Naive thymus-derived CD8-positive, alpha-beta T cell (primary cell): ENCODE results near the gene UNC13B. TPM values are rescaled to one million over a fixed set of nuclear protein-coding genes. Genes with fewer than 3 reads are reported as not detected.

Experiments used
- ATAC-seq, 2 donors: fragments of 150-1000 bp; cut with Tn5 transposase in 1 of 2; sonication (Bioruptor Pico), chemical (Tn5 transposase) in 1 of 2; 1 replicate in 1 of 2; 2 replicates in 1 of 2; pipeline ENCODE4 v1.10.0; 2021; ENCODE audit warnings: mild to moderate bottlenecking in 2 of 2, moderate library complexity in 2 of 2
- POLR2A ChIA-PET: fragments of 350-600 bp; sonication (Branson Sonifier 250); formaldehyde crosslinking; loops from one replicate; lab custom pipeline; 2021; ENCODE audit warnings: antibody characterized with exemption; lab: Charles Lee
- DNase-seq, 10 donors: peaks; one replicate each; pipeline versions ENCODE4 v3.0.0 to v3.0.0-alpha.2; 2020 to 2022
- H3K27ac Mint-ChIP-seq, 10 donors: one replicate each; pipeline ENCODE4 v1.8.0; 2020 to 2022; ENCODE audit warnings: mild to moderate bottlenecking in 10 of 10, mixed read lengths in 10 of 10, moderate library complexity in 4 of 10, inconsistent platforms in 1 of 10
- H3K27me3 Mint-ChIP-seq, 5 donors: one replicate each; pipeline ENCODE4 v1.8.0; 2021 to 2022; ENCODE audit warnings: mixed read lengths in 5 of 5
- H3K36me3 Mint-ChIP-seq, 3 donors: one replicate each; pipeline ENCODE4 v1.8.0; 2020 to 2022; ENCODE audit warnings: mixed read lengths in 3 of 3, mild to moderate bottlenecking in 2 of 3, inconsistent platforms in 1 of 3
- H3K4me1 Mint-ChIP-seq, 4 donors: one replicate each; pipeline ENCODE4 v1.8.0; 2021 to 2022; ENCODE audit warnings: mixed read lengths in 4 of 4
- H3K4me3 Mint-ChIP-seq, 10 donors: one replicate each; pipeline ENCODE4 v1.8.0; 2020 to 2022; ENCODE audit warnings: mild to moderate bottlenecking in 10 of 10, mixed read lengths in 10 of 10, moderate library complexity in 6 of 10, inconsistent platforms in 1 of 10
- H3K9me3 Mint-ChIP-seq, 9 donors: one replicate each; pipeline ENCODE4 v1.8.0; 2020 to 2022; ENCODE audit warnings: mixed read lengths in 9 of 9, mild to moderate bottlenecking in 3 of 9, inconsistent platforms in 1 of 9, moderate library complexity in 1 of 9
- polyA plus RNA-seq, 3 donors: library from polyadenylated mRNA; unstranded; fragments of 300-500 nt; fragmentation: Illumina TruSeq; gene quantifications; one replicate each; pipeline ENCODE4 v1.2.3, GENCODE V29; 2021
- total RNA-seq, 8 experiments: library from RNA in 2 of 8; stranded (reverse) in 2 of 8; gene quantifications; one replicate each; pipeline ENCODE4 v1.2.3 and lab custom pipeline; 2021 to 2026

The UNC13B gene
- total and polyA plus RNA-seq, 5 experiments from 2014 or later = 0.39 to 1.4 (median 0.77) TPM; not detected in 1

DNA sequence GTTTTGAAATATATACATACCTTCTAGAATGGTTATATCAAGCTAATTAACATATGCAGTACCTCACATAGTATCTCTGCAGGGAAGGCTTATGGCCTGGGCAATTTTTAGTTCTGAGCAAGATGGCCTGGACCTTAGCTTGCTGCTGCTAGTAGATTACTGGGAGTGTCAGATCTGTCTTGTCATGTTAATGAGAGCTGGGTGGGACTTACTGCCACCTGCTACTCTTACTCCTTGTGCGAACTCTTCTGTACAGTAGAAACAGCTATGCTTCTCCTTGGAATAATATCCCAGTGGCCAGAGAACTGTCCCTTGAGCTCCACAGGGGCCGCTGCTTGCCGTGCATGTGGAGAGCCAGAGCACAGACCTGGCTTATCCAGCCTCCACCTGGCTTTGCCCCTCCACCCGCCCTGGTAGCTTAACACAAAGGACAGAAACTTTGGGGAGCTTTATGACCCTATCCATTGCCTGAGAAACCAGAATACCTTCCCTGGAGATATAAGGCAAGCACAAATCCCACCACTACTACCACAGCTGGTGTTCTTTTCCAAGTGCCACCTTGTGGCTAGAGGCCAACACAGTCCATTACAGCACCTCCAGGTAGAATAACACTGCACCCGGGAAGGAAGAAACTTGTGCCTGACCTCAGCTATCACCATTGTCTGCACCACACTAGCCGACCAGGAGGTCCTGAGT, 253.7 kb downstream of the UNC13B start:
- Mint-ChIP-seq H3K36me3 (peaks cover 0 to 7% (median 2%) of the 10 kb centered on the region in 3 donors), H3K9me3 (peaks cover 0 to 5% (median 0%) of the 10 kb centered on the region in 9 donors), H3K4me3 (no peak overlapping the region), H3K27ac (no peak overlapping the region), H3K27me3 (peaks cover 27 to 79% (median 48%) of the 10 kb centered on the region in 5 donors), H3K4me1 (no peaks in the 10 kb centered on the region)
- DNase-seq (no peak), ATAC-seq (no peak)
- POLR2A ChIA-PET = no interaction called here

DNA sequence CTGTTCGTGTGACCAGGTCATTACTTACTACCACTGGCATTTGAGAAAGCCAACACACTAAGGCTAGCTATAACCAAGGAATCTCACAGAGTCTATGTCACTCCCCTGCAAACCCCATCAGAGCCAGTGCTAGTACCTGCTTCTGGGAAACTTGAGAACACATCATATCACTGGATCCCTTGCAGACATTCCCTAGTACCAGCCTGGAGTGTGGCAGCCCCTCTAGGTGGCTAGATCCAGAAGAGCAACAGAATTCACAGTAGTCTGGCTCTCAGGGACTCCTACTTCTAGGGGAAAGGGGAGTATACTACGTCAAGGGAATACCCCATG, 254.3 kb downstream of the UNC13B start:
- no peaks in the 10 kb centered on the region for H3K4me1 Mint-ChIP-seq
- H3K27ac Mint-ChIP-seq = no peak overlapping the region
- DNase-seq = no peak
- peaks cover 0 to 7% (median 2%) of the 10 kb centered on the region in 3 donors for H3K36me3 Mint-ChIP-seq
- no peak for ATAC-seq
- peaks cover 29 to 84% (median 48%) of the 10 kb centered on the region in 5 donors for H3K27me3 Mint-ChIP-seq
- H3K4me3 Mint-ChIP-seq = no peak overlapping the region
- POLR2A ChIA-PET = no interaction called here
- H3K9me3 Mint-ChIP-seq = peaks cover 0 to 5% (median 0%) of the 10 kb centered on the region in 9 donors

DNA sequence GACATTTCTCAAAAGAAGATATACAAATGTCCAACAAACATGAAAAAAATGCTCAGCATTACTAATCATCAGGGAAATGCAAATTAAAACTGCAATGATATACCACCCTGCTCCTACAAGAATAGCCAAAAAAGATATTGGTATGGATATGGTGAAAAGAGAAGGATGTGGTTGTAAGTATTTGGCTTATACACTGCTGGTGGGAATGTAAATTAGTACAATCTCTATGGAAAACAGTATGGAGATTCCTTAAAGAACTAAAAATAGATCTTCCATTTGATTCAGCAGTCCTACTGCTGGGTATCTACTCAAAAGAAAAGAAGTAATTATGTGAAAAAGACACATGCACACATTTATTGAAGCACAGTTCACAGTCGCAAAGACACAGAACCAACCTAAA, 260.5 kb downstream of the UNC13B start:
- peaks cover 0 to 5% (median 0%) of the 10 kb centered on the region in 9 donors for H3K9me3 Mint-ChIP-seq
- H3K27ac Mint-ChIP-seq = no peak overlapping the region
- H3K4me3 Mint-ChIP-seq = no peak overlapping the region
- peaks cover 0 to 7% (median 0%) of the 10 kb centered on the region in 3 donors for H3K36me3 Mint-ChIP-seq
- ATAC-seq (no peak), DNase-seq (no peak)
- no peaks in the 10 kb centered on the region for H3K4me1 Mint-ChIP-seq
- H3K27me3 Mint-ChIP-seq = peaks cover 23 to 55% (median 32%) of the 10 kb centered on the region in 5 donors
- POLR2A ChIA-PET = no interaction called here

DNA sequence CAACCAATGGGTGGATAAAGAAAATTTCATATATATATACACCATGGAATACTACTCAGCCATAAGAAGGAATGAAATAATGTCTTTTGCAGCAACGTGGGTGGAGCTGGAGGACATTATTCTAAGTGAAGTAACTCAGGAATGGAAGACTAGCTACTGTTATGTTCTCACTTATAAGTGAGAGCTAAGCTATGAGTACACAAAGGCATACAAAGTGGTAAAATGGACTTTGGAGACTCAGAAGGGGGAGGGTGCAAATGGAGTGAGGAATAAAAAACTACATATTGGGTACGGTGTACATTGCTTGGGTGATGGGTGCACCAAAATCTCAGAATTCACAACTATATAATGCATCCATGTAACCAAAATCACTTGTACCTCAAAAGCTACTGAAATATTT, 260.9 kb downstream of the UNC13B start:
- ATAC-seq (no peak), DNase-seq (no peak)
- POLR2A ChIA-PET = no interaction called here
- H3K36me3 Mint-ChIP-seq = peaks cover 0 to 7% (median under 1%) of the 10 kb centered on the region in 3 donors
- H3K4me1 Mint-ChIP-seq = no peaks in the 10 kb centered on the region
- H3K9me3 Mint-ChIP-seq = peaks cover 0 to 6% (median 0%) of the 10 kb centered on the region in 9 donors
- H3K27ac Mint-ChIP-seq = no peak overlapping the region
- H3K27me3 Mint-ChIP-seq = peaks cover 25 to 53% (median 32%) of the 10 kb centered on the region in 5 donors
- no peak overlapping the region for H3K4me3 Mint-ChIP-seq

DNA sequence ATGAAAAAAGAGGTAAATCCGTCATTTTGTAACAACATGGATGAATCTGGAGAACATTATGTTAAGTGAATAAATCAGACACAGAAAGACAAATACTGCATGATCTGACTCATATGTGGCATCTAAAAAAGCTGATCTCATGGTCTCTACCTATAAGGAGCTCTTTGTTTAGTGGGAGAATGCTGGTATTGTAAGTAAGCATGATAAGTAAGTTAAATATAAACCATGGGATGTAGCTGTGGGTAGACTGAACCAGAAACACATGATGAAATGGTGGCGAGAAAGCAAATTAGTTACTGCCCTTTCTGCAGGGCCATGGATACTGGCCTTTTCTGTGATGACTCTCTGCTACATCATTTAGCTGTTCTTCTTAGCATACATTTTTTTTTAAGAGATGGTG, 261.7 kb downstream of the UNC13B start:
- Mint-ChIP-seq H3K9me3 (peaks cover 2 to 9% (median 6%) of the 10 kb centered on the region in 9 donors), H3K4me3 (no peak overlapping the region), H3K27ac (no peak overlapping the region), H3K27me3 (peaks cover 25 to 53% (median 31%) of the 10 kb centered on the region in 5 donors), H3K4me1 (no peaks in the 10 kb centered on the region), H3K36me3 (peaks cover 0 to 8% (median 5%) of the 10 kb centered on the region in 3 donors)
- no peak for DNase-seq
- POLR2A ChIA-PET = no interaction called here
- no peak for ATAC-seq

DNA sequence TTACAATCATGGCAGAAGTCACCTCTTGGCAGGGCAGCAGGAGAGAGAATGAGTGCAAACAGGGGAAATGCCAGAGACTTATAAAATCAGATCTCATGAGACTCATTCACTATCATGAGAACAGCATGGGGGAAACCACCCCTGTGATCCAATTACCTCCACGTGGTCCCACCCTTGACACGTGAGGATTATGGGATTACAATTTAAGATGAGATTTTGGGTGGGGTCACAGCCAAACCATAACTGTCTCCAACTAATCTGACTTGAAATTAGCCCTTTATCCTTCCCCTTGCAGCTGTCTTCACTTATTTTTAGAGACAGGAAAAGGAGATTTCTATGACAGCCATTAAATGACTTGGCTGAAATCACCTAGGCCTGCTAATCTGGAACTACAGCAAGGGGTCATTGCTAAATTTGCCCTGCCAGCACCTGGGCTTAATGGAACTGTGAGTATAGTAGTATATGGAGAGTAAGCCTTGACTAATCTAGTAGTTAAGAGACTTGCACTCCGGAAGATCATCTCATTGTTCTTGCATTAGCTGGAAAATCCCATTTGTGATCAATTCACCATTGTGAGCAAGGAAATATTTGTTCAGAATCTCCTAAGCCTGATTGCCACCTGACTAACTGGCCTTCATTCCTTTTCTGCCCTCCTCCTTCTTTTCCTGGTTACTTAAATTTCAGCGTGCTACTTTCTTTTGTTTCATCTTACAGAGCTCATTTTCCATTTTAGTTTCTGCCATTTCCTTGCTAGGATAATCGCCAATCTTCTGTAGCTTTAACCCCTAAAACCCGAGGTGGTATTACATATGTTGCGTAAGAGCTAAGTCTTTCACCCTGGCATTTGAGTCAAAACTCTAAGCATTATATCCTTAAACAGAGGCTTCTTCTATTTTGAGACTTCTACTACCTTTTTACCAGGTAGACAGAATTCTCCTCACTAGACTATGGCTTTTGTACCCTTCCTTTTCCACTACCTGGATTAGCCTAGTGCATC, 262.8 kb downstream of the UNC13B start:
- peaks cover 4 to 19% (median 12%) of the 10 kb centered on the region in 9 donors for H3K9me3 Mint-ChIP-seq
- no peak overlapping the region for H3K4me3 Mint-ChIP-seq
- H3K27me3 Mint-ChIP-seq = peaks cover 27 to 52% (median 40%) of the 10 kb centered on the region in 5 donors
- POLR2A ChIA-PET = no interaction called here
- DNase-seq (no peak), ATAC-seq (no peak)
- H3K36me3 Mint-ChIP-seq = peaks cover 0 to 14% (median 12%) of the 10 kb centered on the region in 3 donors
- H3K4me1 Mint-ChIP-seq = no peaks in the 10 kb centered on the region
- no peak overlapping the region for H3K27ac Mint-ChIP-seq

DNA sequence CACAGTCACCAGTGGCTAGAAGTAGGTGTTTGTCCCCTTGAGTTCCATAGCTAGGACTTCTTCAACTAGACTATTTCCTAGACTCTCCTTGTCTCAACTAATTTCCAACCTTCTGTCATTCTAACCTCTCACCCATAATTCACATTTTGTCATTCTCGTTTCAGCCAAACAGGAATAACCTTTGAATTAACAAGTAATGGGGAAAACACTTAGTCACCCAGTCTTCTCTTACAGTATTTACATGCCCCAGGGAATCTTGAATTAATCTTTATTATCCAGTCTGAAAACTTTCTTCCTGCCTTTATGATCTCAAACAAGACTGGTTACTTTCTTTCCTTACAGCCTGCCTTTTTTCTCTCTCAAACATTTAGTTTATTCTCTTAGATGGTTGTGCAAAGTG, 264.8 kb downstream of the UNC13B start:
- POLR2A ChIA-PET = no interaction called here
- peaks cover 28 to 36% (median 32%) of the 10 kb centered on the region in 5 donors for H3K27me3 Mint-ChIP-seq
- no peak overlapping the region for H3K27ac Mint-ChIP-seq
- ATAC-seq (no peak), DNase-seq (no peak)
- no peak overlapping the region for H3K4me3 Mint-ChIP-seq
- peaks cover 4 to 19% (median 12%) of the 10 kb centered on the region in 9 donors for H3K9me3 Mint-ChIP-seq
- peaks cover 0 to 14% (median 12%) of the 10 kb centered on the region in 3 donors for H3K36me3 Mint-ChIP-seq
- H3K4me1 Mint-ChIP-seq = no peaks in the 10 kb centered on the region

DNA sequence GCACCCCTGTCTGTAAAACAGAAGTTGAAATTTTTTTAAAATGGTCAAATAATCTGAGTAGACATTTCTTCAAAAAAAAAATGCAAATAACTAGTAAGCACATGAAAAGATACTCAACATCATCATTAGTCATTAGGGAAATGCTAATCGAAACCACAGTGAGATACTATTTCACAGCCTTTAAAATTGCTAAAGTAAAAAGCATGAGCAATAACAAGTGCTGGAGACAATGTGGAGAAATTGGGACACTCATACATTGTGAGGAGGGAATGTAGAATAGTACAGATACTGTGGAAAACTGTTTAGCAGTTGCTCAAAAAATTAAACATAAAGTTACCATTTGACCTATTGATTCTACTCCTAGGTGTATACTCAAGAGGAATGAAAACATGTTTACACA, 269.7 kb downstream of the UNC13B start:
- DNase-seq = no peak
- H3K27ac Mint-ChIP-seq = no peak overlapping the region
- H3K4me1 Mint-ChIP-seq = no peaks in the 10 kb centered on the region
- no peak for ATAC-seq
- H3K4me3 Mint-ChIP-seq = no peak overlapping the region
- POLR2A ChIA-PET = no interaction called here
- H3K27me3 Mint-ChIP-seq = peaks cover 26 to 30% (median 28%) of the 10 kb centered on the region in 5 donors
- peaks cover 4 to 19% (median 12%) of the 10 kb centered on the region in 9 donors for H3K9me3 Mint-ChIP-seq
- H3K36me3 Mint-ChIP-seq = peaks cover 0 to 14% (median 12%) of the 10 kb centered on the region in 3 donors

DNA sequence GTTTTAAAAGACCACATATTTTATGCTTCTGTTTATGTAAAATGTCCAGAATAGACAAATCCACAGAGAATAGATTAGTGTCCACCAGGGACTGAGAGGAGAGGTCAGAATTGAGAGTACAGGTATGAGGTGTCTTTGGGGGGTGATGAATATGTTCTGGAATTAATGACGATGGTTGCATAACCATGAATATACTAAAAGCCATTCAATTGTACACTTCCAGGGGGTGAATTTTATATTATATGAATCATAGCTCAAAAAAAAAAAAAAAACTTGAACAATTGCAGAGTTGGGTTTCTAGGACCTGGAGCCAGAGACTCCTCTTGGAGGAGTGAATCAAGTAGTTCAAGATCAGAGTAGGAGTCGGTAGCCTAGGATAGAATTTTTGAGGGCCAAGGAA, 270.3 kb downstream of the UNC13B start:
- Mint-ChIP-seq H3K4me3 (no peak overlapping the region), H3K27ac (no peak overlapping the region), H3K9me3 (peaks cover 4 to 19% (median 12%) of the 10 kb centered on the region in 9 donors), H3K4me1 (no peaks in the 10 kb centered on the region), H3K36me3 (peaks cover 0 to 14% (median 12%) of the 10 kb centered on the region in 3 donors), H3K27me3 (peaks cover 21 to 24% (median 23%) of the 10 kb centered on the region in 5 donors)
- POLR2A ChIA-PET = no interaction called here
- ATAC-seq (no peak), DNase-seq (no peak)

DNA sequence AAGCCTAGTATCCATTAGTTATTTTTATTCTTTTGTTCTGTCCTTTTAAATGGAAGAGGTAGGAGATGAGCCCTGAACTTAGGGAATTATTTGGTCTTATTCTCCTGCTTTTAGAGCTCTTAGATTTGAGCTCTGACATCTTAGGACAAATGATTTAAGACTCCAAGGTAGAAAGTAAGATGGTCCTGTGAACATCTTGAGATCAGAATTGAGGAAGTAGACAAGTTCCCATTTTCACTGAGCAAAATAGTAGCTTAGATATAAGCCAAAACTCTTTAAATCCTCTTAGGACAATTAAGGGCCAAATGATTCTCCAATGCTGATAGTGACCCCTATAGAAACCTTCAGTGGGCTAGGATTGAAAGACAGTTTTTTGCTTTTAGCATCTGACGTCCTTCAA, 275.1 kb downstream of the UNC13B start:
- Mint-ChIP-seq H3K4me3 (no peak overlapping the region), H3K9me3 (peaks cover 0 to 1% (median 0%) of the 10 kb centered on the region in 9 donors), H3K36me3 (no peaks in the 10 kb centered on the region), H3K27me3 (peaks cover 0 to 5% (median 3%) of the 10 kb centered on the region in 5 donors), H3K4me1 (no peaks in the 10 kb centered on the region), H3K27ac (no peak overlapping the region)
- no peak for DNase-seq
- ATAC-seq = no peak
- POLR2A ChIA-PET = no interaction called here

DNA sequence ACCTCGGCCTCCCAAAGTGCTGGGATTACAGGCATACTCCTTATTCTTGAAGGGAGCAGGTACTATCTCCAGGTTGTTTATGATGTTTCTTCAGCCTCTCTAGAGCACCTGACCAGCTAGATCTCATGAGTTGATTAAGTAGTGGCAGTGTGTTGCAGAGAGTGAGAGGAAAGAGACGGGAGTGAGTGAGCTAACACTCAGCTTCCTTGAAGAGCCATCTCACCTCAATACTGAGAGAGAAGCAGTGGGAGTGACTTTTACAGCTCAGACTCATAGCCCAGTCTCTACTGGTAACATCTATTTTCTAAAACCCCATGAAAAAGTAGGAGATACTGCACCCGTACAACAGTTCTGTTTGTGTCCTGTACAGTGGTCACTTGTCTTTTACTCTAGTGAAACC, 284.2 kb downstream of the UNC13B start:
- Mint-ChIP-seq H3K4me1 (no peaks in the 10 kb centered on the region), H3K27ac (no peak overlapping the region), H3K36me3 (no peaks in the 10 kb centered on the region), H3K27me3 (peaks cover 8 to 31% (median 20%) of the 10 kb centered on the region in 5 donors), H3K9me3 (no peaks in the 10 kb centered on the region), H3K4me3 (no peak overlapping the region)
- DNase-seq (no peak), ATAC-seq (no peak)
- POLR2A ChIA-PET = no interaction called here

DNA sequence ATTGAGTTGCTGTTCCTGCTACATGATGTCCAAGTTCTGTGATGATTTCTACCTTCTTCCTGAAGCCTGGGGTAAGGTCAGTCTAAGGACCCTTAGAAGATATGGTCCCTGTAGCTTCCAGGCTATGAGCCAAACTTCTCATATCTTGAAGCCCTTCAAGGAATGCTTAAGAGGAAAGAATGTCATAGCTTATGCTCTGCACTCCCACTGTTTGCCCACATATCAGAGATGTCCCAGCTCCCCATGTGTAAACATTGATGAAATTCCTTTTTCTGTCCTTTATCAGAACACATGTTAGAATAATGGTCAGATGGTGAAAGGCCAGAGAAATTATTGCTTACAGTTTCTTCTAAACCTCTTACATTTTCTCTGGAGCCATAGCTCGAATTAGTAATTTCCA, 286.7 kb downstream of the UNC13B start:
- ATAC-seq = no peak
- DNase-seq = no peak
- Mint-ChIP-seq H3K27ac (no peak overlapping the region), H3K4me1 (no peaks in the 10 kb centered on the region), H3K4me3 (no peak overlapping the region), H3K27me3 (peaks cover 17 to 40% (median 31%) of the 10 kb centered on the region in 5 donors), H3K36me3 (peaks cover 0 to 9% (median 0%) of the 10 kb centered on the region in 3 donors), H3K9me3 (peaks cover 0 to 17% (median 6%) of the 10 kb centered on the region in 9 donors)
- POLR2A ChIA-PET = no interaction called here

DNA sequence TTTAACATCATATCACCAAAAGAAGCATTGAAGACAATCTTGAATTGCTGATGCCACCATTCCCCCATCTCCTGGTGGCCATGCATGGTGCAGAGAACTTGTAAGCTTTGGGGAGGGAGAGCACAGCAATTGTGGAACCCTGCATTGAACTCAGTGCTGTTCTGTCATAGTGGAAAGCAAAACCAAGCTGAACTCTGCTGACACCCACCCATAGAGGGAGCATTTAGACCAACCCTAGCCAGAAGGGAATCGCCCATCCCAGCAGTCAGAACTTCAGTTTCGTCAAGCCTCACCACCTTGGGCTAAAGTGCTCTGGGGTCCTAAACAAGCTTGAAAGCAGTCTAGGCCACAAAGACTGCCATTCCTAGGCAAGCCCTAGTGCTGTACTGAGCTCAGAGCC, 290.7 kb downstream of the UNC13B start:
- H3K27me3 Mint-ChIP-seq = peaks cover 12 to 29% (median 20%) of the 10 kb centered on the region in 5 donors
- no peak for ATAC-seq
- DNase-seq = no peak
- no peak overlapping the region for H3K4me3 Mint-ChIP-seq
- POLR2A ChIA-PET = no interaction called here
- peaks cover 0 to 18% (median 0%) of the 10 kb centered on the region in 3 donors for H3K36me3 Mint-ChIP-seq
- peaks cover 6 to 33% (median 19%) of the 10 kb centered on the region in 9 donors for H3K9me3 Mint-ChIP-seq
- H3K4me1 Mint-ChIP-seq = no peaks in the 10 kb centered on the region
- H3K27ac Mint-ChIP-seq = no peak overlapping the region
